Measurements from ENCODE around the gene LZTR1.

LZTR1 gene

DNA sequence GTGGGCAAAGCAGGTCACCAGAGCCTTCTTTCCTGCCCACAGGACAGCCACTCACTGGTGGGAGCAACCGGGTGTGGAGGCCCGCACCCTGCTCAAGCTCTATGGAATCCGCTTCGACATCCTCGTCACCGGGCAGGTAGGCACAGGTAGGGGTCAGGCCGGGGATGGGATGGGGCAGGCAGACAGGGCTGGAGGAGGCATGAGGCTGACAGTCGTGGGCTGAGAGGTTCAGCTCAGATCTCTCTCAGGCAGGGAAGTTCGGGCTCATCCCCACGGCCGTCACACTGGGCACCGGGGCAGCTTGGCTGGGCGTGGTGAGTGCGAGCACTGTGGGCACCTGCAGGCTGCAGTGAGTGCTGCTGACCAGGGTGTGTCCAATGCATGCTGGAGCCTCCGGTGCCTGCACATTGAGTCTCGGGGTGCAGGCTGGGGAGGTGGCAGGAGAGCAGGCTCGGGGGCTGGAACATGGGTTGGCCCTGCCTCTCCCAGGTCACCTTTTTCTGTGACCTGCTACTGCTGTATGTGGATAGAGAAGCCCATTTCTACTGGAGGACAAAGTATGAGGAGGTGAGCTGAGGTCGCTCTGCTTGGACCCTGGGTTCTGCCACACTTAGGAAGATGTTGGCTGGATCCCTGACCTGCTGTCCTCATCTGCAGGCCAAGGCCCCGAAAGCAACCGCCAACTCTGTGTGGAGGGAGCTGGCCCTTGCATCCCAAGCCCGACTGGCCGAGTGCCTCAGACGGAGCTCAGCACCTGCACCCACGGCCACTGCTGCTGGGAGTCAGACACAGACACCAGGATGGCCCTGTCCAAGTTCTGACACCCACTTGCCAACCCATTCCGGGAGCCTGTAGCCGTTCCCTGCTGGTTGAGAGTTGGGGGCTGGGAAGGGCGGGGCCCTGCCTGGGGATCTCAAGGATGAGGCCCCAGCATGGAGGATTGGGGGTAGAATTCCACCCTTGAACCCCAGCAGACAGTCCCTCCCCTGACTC is 44.0 kb downstream of the LZTR1 start:
- TF ChIP-seq, protein P1, sequence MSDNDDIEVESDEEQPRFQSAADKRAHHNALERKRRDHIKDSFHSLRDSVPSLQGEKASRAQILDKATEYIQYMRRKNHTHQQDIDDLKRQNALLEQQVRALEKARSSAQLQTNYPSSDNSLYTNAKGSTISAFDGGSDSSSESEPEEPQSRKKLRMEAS (IDR thresholded peaks at IDR 0.05; ENCODE audit: low read depth, low read length) = no peak
- TF ChIP-seq MYC (IDR thresholded peaks at IDR 0.05; ENCODE audit: low read depth, low read length) = no peak
- no peak for TF ChIP-seq POLR2A (IDR thresholded peaks at IDR 0.05; ENCODE audit: extremely low read depth, insufficient read length)
- TF ChIP-seq, protein P2, sequence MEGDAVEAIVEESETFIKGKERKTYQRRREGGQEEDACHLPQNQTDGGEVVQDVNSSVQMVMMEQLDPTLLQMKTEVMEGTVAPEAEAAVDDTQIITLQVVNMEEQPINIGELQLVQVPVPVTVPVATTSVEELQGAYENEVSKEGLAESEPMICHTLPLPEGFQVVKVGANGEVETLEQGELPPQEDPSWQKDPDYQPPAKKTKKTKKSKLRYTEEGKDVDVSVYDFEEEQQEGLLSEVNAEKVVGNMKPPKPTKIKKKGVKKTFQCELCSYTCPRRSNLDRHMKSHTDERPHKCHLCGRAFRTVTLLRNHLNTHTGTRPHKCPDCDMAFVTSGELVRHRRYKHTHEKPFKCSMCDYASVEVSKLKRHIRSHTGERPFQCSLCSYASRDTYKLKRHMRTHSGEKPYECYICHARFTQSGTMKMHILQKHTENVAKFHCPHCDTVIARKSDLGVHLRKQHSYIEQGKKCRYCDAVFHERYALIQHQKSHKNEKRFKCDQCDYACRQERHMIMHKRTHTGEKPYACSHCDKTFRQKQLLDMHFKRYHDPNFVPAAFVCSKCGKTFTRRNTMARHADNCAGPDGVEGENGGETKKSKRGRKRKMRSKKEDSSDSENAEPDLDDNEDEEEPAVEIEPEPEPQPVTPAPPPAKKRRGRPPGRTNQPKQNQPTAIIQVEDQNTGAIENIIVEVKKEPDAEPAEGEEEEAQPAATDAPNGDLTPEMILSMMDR (IDR thresholded peaks at IDR 0.05; ENCODE audit: low read depth, low read length) = no peak
- H3K4me3 ChIP-seq (ENCODE audit: low read depth, low read length) = no peak overlapping the region
- no peak for DNase-seq (ENCODE audit: low read depth)

DNA sequence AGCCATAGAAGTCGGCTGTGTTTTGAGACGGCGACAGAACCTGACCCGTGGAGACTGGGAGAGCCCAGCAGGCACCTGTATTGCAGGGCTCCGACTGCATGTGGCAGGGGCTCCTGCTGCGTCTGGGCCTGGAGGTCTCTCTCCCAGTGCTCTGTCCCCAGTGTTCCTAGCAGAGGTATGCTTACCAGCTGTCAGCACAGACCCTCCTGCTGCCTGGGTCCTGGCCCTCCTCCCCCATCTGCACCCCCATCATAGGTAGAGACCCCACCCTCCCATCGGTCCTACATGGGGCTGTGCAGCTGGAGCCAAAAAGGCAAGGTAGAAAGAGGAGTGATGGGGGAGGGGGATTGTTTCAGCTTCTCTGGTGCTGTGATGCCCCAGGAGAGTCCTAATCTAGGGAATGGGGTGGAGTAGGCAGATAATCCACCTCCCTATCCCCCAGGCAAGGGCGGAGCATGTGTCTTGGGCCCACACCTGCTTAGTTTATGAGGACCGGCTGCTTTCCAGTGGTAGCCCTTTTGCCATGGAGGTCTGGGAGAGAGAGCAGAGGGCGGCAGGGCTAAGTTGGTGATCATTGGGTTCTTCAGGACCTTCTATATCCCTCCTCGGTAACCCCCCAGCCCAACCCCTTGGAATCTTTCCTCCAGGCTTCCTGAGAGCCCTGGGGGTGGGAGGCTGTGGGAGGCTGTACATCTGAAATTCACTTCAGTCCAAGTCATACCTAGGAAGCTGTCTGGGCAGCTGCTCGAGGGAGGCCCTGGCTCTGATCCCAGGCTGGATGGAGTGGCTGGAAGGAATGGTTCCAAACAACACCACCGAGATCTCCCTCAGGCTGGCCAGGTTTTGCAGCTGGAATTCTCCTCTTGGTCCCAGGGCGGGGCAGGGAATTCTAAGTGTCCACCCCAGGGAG is 44.9 kb downstream of the LZTR1 start:
- no peak for TF ChIP-seq POLR2A (IDR thresholded peaks at IDR 0.05; ENCODE audit: extremely low read depth, insufficient read length)
- TF ChIP-seq, protein P2 (IDR thresholded peaks at IDR 0.05; ENCODE audit: low read depth, low read length) = no peak
- TF ChIP-seq, protein P1 (IDR thresholded peaks at IDR 0.05; ENCODE audit: low read depth, low read length) = no peak
- TF ChIP-seq MYC (IDR thresholded peaks at IDR 0.05; ENCODE audit: low read depth, low read length) = no peak
- DNase-seq (ENCODE audit: low read depth) = no peak

DNA sequence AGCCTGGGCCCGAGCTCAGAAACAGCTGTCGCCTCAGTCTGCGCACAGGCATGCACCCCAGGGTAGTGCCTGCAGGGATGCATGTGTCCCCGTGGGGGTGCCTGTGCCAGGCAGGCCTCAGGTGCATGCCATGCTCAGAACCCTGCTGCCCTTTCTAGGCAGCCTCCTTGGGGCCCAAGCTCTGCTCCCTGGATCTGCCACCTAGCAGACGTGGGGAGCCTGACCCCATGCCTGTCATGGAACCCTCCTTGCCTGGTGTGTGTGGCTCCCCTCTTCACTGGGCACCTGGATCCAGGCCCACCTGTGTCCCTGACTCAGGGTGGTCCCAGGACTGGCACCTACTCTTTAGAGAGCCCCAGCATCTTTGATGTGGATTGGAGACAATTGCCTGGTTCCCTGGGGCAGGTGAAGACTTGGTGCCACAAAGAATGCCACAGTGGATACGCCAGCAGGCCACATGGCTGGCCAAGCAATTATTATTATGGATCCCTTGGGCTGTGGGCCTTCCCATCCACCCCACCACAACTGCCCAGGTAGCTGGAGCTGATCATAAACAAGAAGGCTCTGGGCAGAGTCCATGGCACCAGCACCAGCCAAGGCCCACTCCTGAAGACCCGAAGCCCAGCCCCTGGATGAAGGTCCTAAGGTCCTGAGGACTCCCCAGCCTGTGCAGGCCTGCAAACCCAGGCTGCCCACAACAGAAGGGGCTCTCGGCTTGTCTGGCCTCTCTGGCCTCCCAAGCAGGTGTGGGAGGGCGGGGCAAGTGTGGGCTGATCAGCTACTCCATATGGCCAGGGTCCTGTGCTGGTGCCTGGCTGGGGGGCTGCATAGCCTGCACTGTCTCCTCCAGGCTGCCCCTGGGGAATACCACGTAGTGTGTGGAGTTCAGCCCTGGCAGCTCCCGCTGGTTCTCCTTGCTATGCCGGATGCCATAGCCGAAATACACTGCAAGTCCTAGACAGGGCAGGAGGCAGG is 46.5 kb downstream of the LZTR1 start:
- TF ChIP-seq, protein P2 (IDR thresholded peaks at IDR 0.05; ENCODE audit: low read depth, low read length) = no peak
- no peak for TF ChIP-seq MYC (IDR thresholded peaks at IDR 0.05; ENCODE audit: low read depth, low read length)
- no peak for DNase-seq (ENCODE audit: low read depth)
- H3K4me3 ChIP-seq (ENCODE audit: low read depth, low read length) = no peak overlapping the region

More for the DNA sequence above, 44.9 kb downstream of the LZTR1 start:
- H3K4me3 ChIP-seq (ENCODE audit: low read depth, low read length) = no peak overlapping the region

DNA sequence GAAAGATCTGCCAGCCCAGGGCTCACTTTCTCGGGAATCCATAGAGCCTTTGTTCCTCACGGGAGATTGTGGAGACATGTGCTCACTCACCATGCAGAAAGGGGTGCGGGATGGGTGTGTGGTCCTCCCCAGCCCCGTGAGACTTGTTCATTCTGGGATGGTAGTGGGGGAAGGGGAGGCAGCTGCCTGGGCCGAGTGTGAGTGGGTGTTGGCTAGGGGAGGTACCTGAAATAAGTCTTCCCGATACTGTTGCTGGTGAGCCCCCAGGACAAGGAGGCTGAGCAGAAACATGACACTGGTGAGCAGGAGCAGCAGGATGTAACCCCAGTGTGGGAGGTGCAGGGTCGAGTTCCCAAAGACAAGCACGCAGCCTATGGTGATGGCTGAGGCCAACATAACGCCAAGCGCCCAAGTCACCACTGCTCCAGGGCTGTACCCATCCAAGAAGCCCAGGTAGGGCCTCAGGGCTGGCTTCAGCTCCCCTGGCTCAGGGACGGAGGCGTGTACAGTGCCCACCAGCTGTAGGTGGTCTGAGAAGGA is 47.5 kb downstream of the LZTR1 start:
- no peak overlapping the region for H3K4me3 ChIP-seq (ENCODE audit: low read depth, low read length)
- DNase-seq (ENCODE audit: low read depth) = no peak
- TF ChIP-seq, protein P1 (IDR thresholded peaks at IDR 0.05; ENCODE audit: low read depth, low read length) = no peak
- TF ChIP-seq, protein P2 (IDR thresholded peaks at IDR 0.05; ENCODE audit: low read depth, low read length) = no peak
- no peak for TF ChIP-seq MYC (IDR thresholded peaks at IDR 0.05; ENCODE audit: low read depth, low read length)

DNA sequence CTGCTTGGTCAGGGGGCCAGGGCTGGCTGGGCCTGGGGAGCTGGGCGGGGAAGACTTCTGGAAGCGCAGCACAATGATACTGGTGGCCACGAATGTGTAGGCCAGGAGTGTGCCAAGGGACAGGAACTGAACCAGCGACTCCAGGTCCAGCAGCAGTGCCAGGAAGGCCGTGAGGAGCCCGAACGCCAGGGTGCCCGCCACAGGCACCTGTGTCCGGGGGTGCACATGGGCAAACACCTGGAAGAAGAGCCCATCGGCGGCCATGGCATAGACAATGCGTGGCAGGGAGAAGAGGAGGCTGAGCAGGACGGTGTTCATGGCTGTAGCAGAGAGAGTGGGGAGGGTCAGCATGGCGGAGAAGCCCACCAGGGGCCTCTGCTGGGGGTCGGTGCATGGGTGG is 47.9 kb downstream of the LZTR1 start:
- TF ChIP-seq, protein P2 (IDR thresholded peaks at IDR 0.05; ENCODE audit: low read depth, low read length) = no peak
- TF ChIP-seq POLR2A (IDR thresholded peaks at IDR 0.05; ENCODE audit: extremely low read depth, insufficient read length) (no peak), MYC (IDR thresholded peaks at IDR 0.05; ENCODE audit: low read depth, low read length) (no peak)
- TF ChIP-seq, protein P1 (IDR thresholded peaks at IDR 0.05; ENCODE audit: low read depth, low read length) = no peak
- DNase-seq (ENCODE audit: low read depth) = no peak
- no peak overlapping the region for H3K4me3 ChIP-seq (ENCODE audit: low read depth, low read length)

All from NB4 (cell line).